ENCODE data around the gene ARHGAP19. TPM values are rescaled to one million over a fixed set of nuclear protein-coding genes. Genes with fewer than 3 reads are reported as not detected.

Gene ARHGAP19
- total and polyA plus RNA-seq, 2 of the 8 experiments (the other 6 are each of a cell fraction or from before 2014, with no cell fraction given): 13.3 to 32.1 TPM

DNA sequence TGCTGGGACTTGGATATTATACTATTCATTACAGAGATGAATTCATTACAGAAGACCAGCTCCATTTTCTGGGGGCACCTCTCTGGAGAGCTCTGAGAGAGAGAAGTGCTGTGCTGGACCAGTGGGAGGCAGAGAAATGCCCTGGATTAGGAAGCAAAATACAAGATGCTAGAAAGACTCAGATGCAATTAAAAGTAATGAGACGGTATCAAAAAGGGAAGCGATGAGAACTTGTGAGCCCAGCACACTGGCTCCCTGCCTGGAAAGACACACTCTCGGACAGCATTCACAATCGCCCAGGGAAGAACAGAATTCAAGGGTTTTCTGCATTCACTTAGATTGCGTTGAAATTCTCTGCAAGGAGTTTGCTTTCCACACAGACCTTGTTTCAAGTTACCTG is 45.6 kb upstream of the ARHGAP19 start (continued):
- TF ChIP-seq KDM1A (IDR thresholded peaks at IDR 0.05; ENCODE audit: borderline replicate concordance, low read length): no peak
- TF ChIP-seq GTF2F1 (IDR thresholded peaks at IDR 0.05; ENCODE audit: borderline replicate concordance, low read depth, low read length): no peak
- no peak for TF ChIP-seq BACH1 (IDR thresholded peaks at IDR 0.05; ENCODE audit: low read length)
